ENCODE results near the gene CHSY1. TPM values are rescaled to one million over a fixed set of nuclear protein-coding genes. Genes with fewer than 3 reads are reported as not detected.
"Not testable (repeated sequence)": the region's sequence is repeated elsewhere in the genome, so short reads cannot be mapped to it uniquely, and the experiment has no call there.

Gene CHSY1
- 82.3 and 87.1 TPM in 2 replicates for total RNA-seq (2014; rRNA removed; shearing (Covaris generic))

- Histone ChIP-seq H3K36me3 (peaks cover 8% of the 10 kb centered on the region), H3K4me3 (peak within 1 kb of the TSS; percentile 88), H3K4me1 (peaks cover 17% of the 10 kb centered on the region), H3K27ac (peak within 1 kb of the TSS; percentile 85), H3K9me3 (replicated peaks) (no peaks in the 10 kb centered on the region), H3K27me3 (no peaks in the 10 kb centered on the region)
- peak; percentile 92 to 95 for DNase-seq
Observed at GRCh38 chr15:101251830-101252820, at the start of gene CHSY1. TSS of gene CHSY1 (minus strand) at chr15:101252048. CDS start at chr15:101251456, 592 bp downstream.

GRCh38 chr15:101296418-101297405, 44.9 kb upstream of the CHSY1 start:
- no peaks in the 10 kb centered on the region for H3K9me3 ChIP-seq (replicated peaks)
- no peak for DNase-seq
- H3K4me3 ChIP-seq: peak overlapping the region; percentile 94; the same call in 1 of the 2 replicates
- H3K27me3 ChIP-seq: no peaks in the 10 kb centered on the region
- no peak overlapping the region for H3K27ac ChIP-seq
- H3K4me1 ChIP-seq: peaks cover 7% of the 10 kb centered on the region; the same call in 1 of the 2 replicates
- H3K36me3 ChIP-seq: peaks cover 9% of the 10 kb centered on the region

GRCh38 chr15:101295607-101296161, 43.8 kb upstream of the CHSY1 start:
- Histone ChIP-seq H3K36me3 (peaks cover 19% of the 10 kb centered on the region), H3K4me1 (peaks cover 7% of the 10 kb centered on the region; the same call in 1 of the 2 replicates), H3K27me3 (no peaks in the 10 kb centered on the region), H3K4me3 (peak overlapping the region; percentile 94), H3K9me3 (replicated peaks) (no peaks in the 10 kb centered on the region), H3K27ac (peak overlapping the region; percentile 84)
- DNase-seq: no peak

- peak; percentile 96 to 97 for DNase-seq
- peak within 1 kb of the TSS; percentile 94 for H3K4me3 ChIP-seq
- peaks cover 7% of the 10 kb centered on the region; the same call in 1 of the 2 replicates for H3K4me1 ChIP-seq
- no peaks in the 10 kb centered on the region for H3K27me3 ChIP-seq
- H3K36me3 ChIP-seq: peaks cover 22% of the 10 kb centered on the region
- H3K27ac ChIP-seq: peak within 1 kb of the TSS; percentile 84
- H3K9me3 ChIP-seq (replicated peaks): no peaks in the 10 kb centered on the region
Observed at GRCh38 chr15:101294731-101295606, 43.1 kb upstream of the CHSY1 start, which contains the start of gene SNRPA1. TSS of gene SNRPA1 (minus strand) at chr15:101295248. CDS start at chr15:101295178, 70 bp downstream.

- no peaks in the 10 kb centered on the region for H3K27me3 ChIP-seq
- H3K27ac ChIP-seq: no peak overlapping the region
- H3K4me3 ChIP-seq: peak overlapping the region; percentile 94; the same call in 1 of the 2 replicates
- no peaks in the 10 kb centered on the region for H3K9me3 ChIP-seq (replicated peaks)
- peaks cover 7% of the 10 kb centered on the region; the same call in 1 of the 2 replicates for H3K4me1 ChIP-seq
- H3K36me3 ChIP-seq: peaks cover 38% of the 10 kb centered on the region
- no peak for DNase-seq
Observed at GRCh38 chr15:101293122-101293521, 41.3 kb upstream of the CHSY1 start.

- Histone ChIP-seq H3K36me3 (peaks cover 77% of the 10 kb centered on the region), H3K4me1 (0 out of 2 replicates have a peak, but pooled peaks cover 7% of the 10 kb centered on the region), H3K27me3 (no peaks in the 10 kb centered on the region), H3K9me3 (replicated peaks) (no peaks in the 10 kb centered on the region), H3K4me3 (no peak overlapping the region), H3K27ac (no peak overlapping the region)
- peak; percentile 40 to 75 for DNase-seq
Observed at GRCh38 chr15:101288905-101289513, 37.2 kb upstream of the CHSY1 start.

GRCh38 chr15:101287342-101287741, 35.5 kb upstream of the CHSY1 start:
- not testable (repeated sequence) for H3K4me1 ChIP-seq; H3K27me3 ChIP-seq; DNase-seq; H3K4me3 ChIP-seq; H3K9me3 ChIP-seq (replicated peaks); H3K27ac ChIP-seq
- H3K36me3 ChIP-seq: peaks cover 90% of the 10 kb centered on the region

- Histone ChIP-seq H3K4me3 (no peak overlapping the region), H3K27ac (no peak overlapping the region), H3K4me1 (no peaks in the 10 kb centered on the region), H3K9me3 (replicated peaks) (no peaks in the 10 kb centered on the region), H3K27me3 (no peaks in the 10 kb centered on the region), H3K36me3 (peaks cover 90% of the 10 kb centered on the region)
- no peak for DNase-seq
Observed at GRCh38 chr15:101286471-101287114, 34.7 kb upstream of the CHSY1 start.

GRCh38 chr15:101283931-101284330, 32.1 kb upstream of the CHSY1 start:
- no peak overlapping the region for H3K27ac ChIP-seq
- peaks cover 84% of the 10 kb centered on the region for H3K36me3 ChIP-seq
- H3K4me1 ChIP-seq: peaks cover under 1% of the 10 kb centered on the region; the same call in 1 of the 2 replicates
- H3K4me3 ChIP-seq: no peak overlapping the region
- no peak for DNase-seq
- H3K27me3 ChIP-seq: no peaks in the 10 kb centered on the region
- H3K9me3 ChIP-seq (replicated peaks): no peaks in the 10 kb centered on the region

GRCh38 chr15:101280007-101280406, 28.2 kb upstream of the CHSY1 start:
- Histone ChIP-seq H3K4me3 (no peak overlapping the region), H3K4me1 (peaks cover 12% of the 10 kb centered on the region; the same call in 1 of the 2 replicates)

GRCh38 chr15:101277943-101278564, 26.2 kb upstream of the CHSY1 start:
- H3K4me3 ChIP-seq: peak overlapping the region; percentile 76
- H3K27ac ChIP-seq: peak overlapping the region; percentile 41
- H3K36me3 ChIP-seq: peaks cover 52% of the 10 kb centered on the region
- H3K27me3 ChIP-seq: no peaks in the 10 kb centered on the region
- peaks cover 12% of the 10 kb centered on the region; the same call in 1 of the 2 replicates for H3K4me1 ChIP-seq
- peak; percentile 75 to 88 for DNase-seq
- no peaks in the 10 kb centered on the region for H3K9me3 ChIP-seq (replicated peaks)

More at GRCh38 chr15:101280007-101280406, 28.2 kb upstream of the CHSY1 start:
- Histone ChIP-seq H3K36me3 (peaks cover 52% of the 10 kb centered on the region), H3K27ac (no peak overlapping the region), H3K9me3 (replicated peaks) (no peaks in the 10 kb centered on the region), H3K27me3 (no peaks in the 10 kb centered on the region)
- no peak for DNase-seq

All from SJCRH30 (cell line).